Osteocyte (in vitro differentiated cells): ENCODE results near the gene F11R. TPM values are rescaled to one million over a fixed set of nuclear protein-coding genes. Genes with fewer than 3 reads are reported as not detected.

Experiments used
- DNase-seq: peaks from one replicate; pipeline ENCODE4 v3.0.0; 2021; ENCODE audit warnings: mixed read lengths; ENCODE audit not compliant: unreplicated experiment; ENCODE audit errors: extremely low spot score
- H3K27ac Mint-ChIP-seq: one replicate; pipeline ENCODE4 v1.8.0; 2021; ENCODE audit warnings: mild to moderate bottlenecking, mixed read lengths; ENCODE audit not compliant: unreplicated experiment
- H3K27me3 Mint-ChIP-seq: one replicate; pipeline ENCODE4 v1.8.0; 2021; ENCODE audit warnings: mixed read lengths; ENCODE audit not compliant: unreplicated experiment
- H3K36me3 Mint-ChIP-seq: one replicate; pipeline ENCODE4 v1.8.0; 2021; ENCODE audit warnings: mixed read lengths; ENCODE audit not compliant: unreplicated experiment
- H3K4me1 Mint-ChIP-seq: one replicate; pipeline ENCODE4 v1.8.0; 2021; ENCODE audit warnings: mixed read lengths; ENCODE audit not compliant: unreplicated experiment
- H3K4me3 Mint-ChIP-seq: one replicate; pipeline ENCODE4 v1.8.0; 2021; ENCODE audit warnings: mild to moderate bottlenecking, moderate library complexity, mixed read lengths; ENCODE audit not compliant: unreplicated experiment
- H3K9me3 Mint-ChIP-seq: one replicate; pipeline ENCODE4 v1.8.0; 2021; ENCODE audit warnings: mixed read lengths; ENCODE audit not compliant: unreplicated experiment
- CTCF ChIP-seq: fragments of 200-600 bp; sonication (generic); IDR thresholded peaks from 2 replicates; pipeline ENCODE4 v1.5.0; 2021; ENCODE audit warnings: antibody characterized with exemption, mild to moderate bottlenecking, moderate library complexity
- total RNA-seq: library from RNA; stranded (reverse); gene quantifications from 2 replicates; pipeline ENCODE4 v1.2.1, GENCODE V29; 2021

The F11R gene
- total RNA-seq, 1 donor from 2014 or later, result 1.5 TPM

GRCh38 chr1:161039546-161039945 is 18.6 kb upstream of the F11R start:
- no peak overlapping the region for H3K27ac Mint-ChIP-seq
- H3K4me3 Mint-ChIP-seq, result no peak overlapping the region
- TF ChIP-seq CTCF, result no peak

GRCh38 chr1:161039154-161039545 is 18.2 kb upstream of the F11R start:
- no peak for TF ChIP-seq CTCF
- Mint-ChIP-seq H3K4me3 (no peak overlapping the region), H3K27me3 (no peaks in the 10 kb centered on the region), H3K9me3 (no peaks in the 10 kb centered on the region), H3K27ac (no peak overlapping the region), H3K4me1 (peaks cover 7% of the 10 kb centered on the region), H3K36me3 (peaks cover 24% of the 10 kb centered on the region)
- DNase-seq, result no peak

More at GRCh38 chr1:161039546-161039945, 18.6 kb upstream of the F11R start:
- Mint-ChIP-seq H3K9me3 (no peaks in the 10 kb centered on the region), H3K36me3 (peaks cover 24% of the 10 kb centered on the region), H3K4me1 (peaks cover 11% of the 10 kb centered on the region), H3K27me3 (no peaks in the 10 kb centered on the region)
- no peak for DNase-seq

GRCh38 chr1:161038523-161039153 is 17.7 kb upstream of the F11R start, which contains the start of gene TSTD1:
TSTD1 (minus strand) TSS chr1:161038964; CDS start chr1:161038889, 75 bp downstream.
- TF ChIP-seq CTCF, result no peak
- Mint-ChIP-seq H3K36me3 (peaks cover 24% of the 10 kb centered on the region), H3K9me3 (no peaks in the 10 kb centered on the region), H3K4me3 (no peak within 1 kb of the TSS), H3K27ac (no peak within 1 kb of the TSS), H3K4me1 (peaks cover 5% of the 10 kb centered on the region), H3K27me3 (no peaks in the 10 kb centered on the region)
- no peak for DNase-seq

GRCh38 chr1:161037661-161038522 is 16.9 kb upstream of the F11R start:
- Mint-ChIP-seq H3K9me3 (no peaks in the 10 kb centered on the region), H3K36me3 (peaks cover 24% of the 10 kb centered on the region), H3K27me3 (no peaks in the 10 kb centered on the region), H3K4me3 (no peak overlapping the region), H3K27ac (no peak overlapping the region), H3K4me1 (peaks cover 1% of the 10 kb centered on the region)
- DNase-seq, result no peak
- no peak for TF ChIP-seq CTCF

DNA sequence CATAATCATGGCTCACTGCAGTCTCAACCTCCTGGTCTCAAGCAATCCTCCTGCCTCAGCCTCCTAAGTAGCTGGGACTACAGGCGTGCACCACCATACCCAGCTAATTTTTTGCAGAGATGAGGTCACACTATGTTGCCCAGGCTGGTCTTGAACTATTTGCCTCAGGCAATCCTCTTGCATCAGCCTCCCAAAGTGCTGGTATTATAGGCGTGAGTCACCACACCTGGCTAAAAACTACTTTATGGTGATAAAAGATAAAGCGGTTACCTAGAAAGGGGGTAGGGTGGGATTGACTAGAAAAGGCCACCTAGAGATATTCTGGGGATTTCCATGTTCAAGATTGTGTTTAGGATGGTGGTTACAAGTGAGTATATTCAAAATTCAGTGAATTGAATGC is 12.8 kb upstream of the F11R start:
- no peaks in the 10 kb centered on the region for H3K4me1 Mint-ChIP-seq
- no peak overlapping the region for H3K27ac Mint-ChIP-seq
- peaks cover 2% of the 10 kb centered on the region for H3K36me3 Mint-ChIP-seq
- peaks cover 6% of the 10 kb centered on the region for H3K27me3 Mint-ChIP-seq
- H3K9me3 Mint-ChIP-seq, result no peaks in the 10 kb centered on the region
- H3K4me3 Mint-ChIP-seq, result no peak overlapping the region
- TF ChIP-seq CTCF, result no peak
- DNase-seq, result no peak
